ENCODE measurements around the gene STIM1. TPM values are rescaled to one million over a fixed set of nuclear protein-coding genes. Genes with fewer than 3 reads are reported as not detected.

STIM1 gene
- total and polyA plus RNA-seq, 7 donors, result 5.3 to 44.8 (median 29.3) TPM

DNA sequence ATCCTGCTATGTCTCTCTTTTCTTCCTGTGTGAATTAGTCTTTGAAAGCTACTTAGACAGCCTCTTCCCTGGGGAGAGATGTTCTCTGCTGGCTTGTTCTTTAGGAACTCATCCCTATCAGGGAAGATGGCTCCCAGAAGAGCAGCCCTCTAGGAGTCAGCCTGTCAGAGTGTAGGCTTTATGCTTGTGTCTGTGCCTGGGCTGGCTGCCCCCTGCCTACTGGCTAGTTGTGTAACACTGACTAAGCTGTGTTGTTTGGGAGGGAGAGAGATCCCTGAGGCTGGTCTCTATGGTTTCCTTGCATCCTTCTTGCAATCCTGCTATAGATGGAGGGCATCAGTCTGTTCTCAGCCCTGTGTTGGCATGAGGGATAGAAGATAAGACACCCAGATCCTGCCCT lies 112.2 kb downstream of the STIM1 start:
- Histone ChIP-seq H3K4me1 (peaks cover 0 to 20% (median 3%) of the 10 kb centered on the region in 4 donors), H3K4me3 (no peak overlapping the region), H3K9me3 (no peaks in the 10 kb centered on the region), H3K27me3 (no peaks in the 10 kb centered on the region), H3K36me3 (peaks cover 0 to 14% (median 0%) of the 10 kb centered on the region in 4 donors), H3K27ac (no peak overlapping the region)
- no peak for DNase-seq
- TF ChIP-seq EP300 (IDR thresholded peaks at IDR 0.05) (no peak), POLR2A (IDR thresholded peaks at IDR 0.05) (no peak), POLR2AphosphoS5 (IDR thresholded peaks at IDR 0.05) (no peak)
- TF ChIP-seq, protein P1, sequence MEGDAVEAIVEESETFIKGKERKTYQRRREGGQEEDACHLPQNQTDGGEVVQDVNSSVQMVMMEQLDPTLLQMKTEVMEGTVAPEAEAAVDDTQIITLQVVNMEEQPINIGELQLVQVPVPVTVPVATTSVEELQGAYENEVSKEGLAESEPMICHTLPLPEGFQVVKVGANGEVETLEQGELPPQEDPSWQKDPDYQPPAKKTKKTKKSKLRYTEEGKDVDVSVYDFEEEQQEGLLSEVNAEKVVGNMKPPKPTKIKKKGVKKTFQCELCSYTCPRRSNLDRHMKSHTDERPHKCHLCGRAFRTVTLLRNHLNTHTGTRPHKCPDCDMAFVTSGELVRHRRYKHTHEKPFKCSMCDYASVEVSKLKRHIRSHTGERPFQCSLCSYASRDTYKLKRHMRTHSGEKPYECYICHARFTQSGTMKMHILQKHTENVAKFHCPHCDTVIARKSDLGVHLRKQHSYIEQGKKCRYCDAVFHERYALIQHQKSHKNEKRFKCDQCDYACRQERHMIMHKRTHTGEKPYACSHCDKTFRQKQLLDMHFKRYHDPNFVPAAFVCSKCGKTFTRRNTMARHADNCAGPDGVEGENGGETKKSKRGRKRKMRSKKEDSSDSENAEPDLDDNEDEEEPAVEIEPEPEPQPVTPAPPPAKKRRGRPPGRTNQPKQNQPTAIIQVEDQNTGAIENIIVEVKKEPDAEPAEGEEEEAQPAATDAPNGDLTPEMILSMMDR (IDR thresholded peaks at IDR 0.05), result no peak
- intact Hi-C loops (cut with DNase I), result no loop called here

DNA sequence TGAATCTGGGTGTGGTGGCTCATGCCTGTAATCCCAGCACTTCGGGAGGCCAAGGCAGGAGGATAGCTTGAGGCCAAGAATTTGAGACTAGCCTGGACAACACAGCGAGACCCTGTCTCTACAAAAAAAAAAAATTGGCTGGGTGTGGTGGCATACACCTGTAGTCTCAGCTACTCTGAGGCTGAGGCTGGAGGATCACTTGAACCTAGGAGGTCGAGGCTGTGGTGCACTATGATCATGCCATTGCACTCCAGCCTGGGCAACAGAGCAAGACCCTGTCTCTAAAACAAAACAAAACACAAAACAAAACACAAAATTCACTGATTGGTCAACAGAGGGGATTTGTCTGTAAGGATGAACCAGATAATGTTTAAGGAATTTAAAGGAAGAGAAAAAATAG lies 113.7 kb downstream of the STIM1 start:
- intact Hi-C loops (cut with DNase I), result no loop called here
- 94 to 95% methylated on average over 3 of the region's 3 CpGs for WGBS, 2 donors
- H3K27me3 ChIP-seq, result no peaks in the 10 kb centered on the region
- DNase-seq, result no peak
- peak overlapping the region in 1 of 4 donors; percentile 25 for H3K27ac ChIP-seq
- TF ChIP-seq EP300 (IDR thresholded peaks at IDR 0.05) (no peak), POLR2A (IDR thresholded peaks at IDR 0.05) (no peak), POLR2AphosphoS5 (IDR thresholded peaks at IDR 0.05) (no peak)
- TF ChIP-seq, protein P1 (IDR thresholded peaks at IDR 0.05), result no peak
- no peak overlapping the region for H3K4me3 ChIP-seq
- H3K9me3 ChIP-seq, result no peaks in the 10 kb centered on the region
- H3K4me1 ChIP-seq, result peaks cover 0 to 10% (median 3%) of the 10 kb centered on the region in 4 donors
- peaks cover 0 to 14% (median 0%) of the 10 kb centered on the region in 4 donors for H3K36me3 ChIP-seq

DNA sequence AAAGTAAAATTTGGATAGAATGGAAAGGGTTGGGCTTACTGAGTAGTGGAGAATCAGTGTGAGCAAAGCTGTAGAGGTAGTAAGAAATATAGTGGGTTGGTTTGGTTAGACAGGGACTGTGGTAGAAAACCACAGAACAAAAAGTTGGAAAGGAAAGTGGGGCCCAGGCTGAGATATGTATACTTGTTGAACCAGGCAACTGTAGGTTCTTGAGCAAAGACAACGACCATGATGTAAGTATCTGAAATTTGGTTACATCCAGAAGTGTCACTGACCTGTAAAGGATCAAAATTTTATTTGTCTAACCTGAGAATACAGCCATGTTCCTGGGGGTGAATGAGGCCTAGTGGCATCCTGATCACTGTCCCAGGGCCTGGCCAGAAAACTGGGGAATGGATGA lies 114.1 kb downstream of the STIM1 start:
- peak overlapping the region in 1 of 4 donors; percentile 25 for H3K27ac ChIP-seq
- peaks cover 0 to 10% (median 3%) of the 10 kb centered on the region in 4 donors for H3K4me1 ChIP-seq
- no peaks in the 10 kb centered on the region for H3K27me3 ChIP-seq
- H3K4me3 ChIP-seq, result no peak overlapping the region
- DNase-seq, result no peak
- H3K36me3 ChIP-seq, result peaks cover 0 to 14% (median 0%) of the 10 kb centered on the region in 4 donors
- 58 to 83% methylated on average over 1 of the region's 1 CpG for WGBS, 2 donors
- TF ChIP-seq EP300 (IDR thresholded peaks at IDR 0.05) (no peak), POLR2AphosphoS5 (IDR thresholded peaks at IDR 0.05) (no peak), POLR2A (IDR thresholded peaks at IDR 0.05) (no peak)
- TF ChIP-seq, protein P1 (IDR thresholded peaks at IDR 0.05), result no peak
- intact Hi-C loops (cut with DNase I), result no loop called here
- no peaks in the 10 kb centered on the region for H3K9me3 ChIP-seq

DNA sequence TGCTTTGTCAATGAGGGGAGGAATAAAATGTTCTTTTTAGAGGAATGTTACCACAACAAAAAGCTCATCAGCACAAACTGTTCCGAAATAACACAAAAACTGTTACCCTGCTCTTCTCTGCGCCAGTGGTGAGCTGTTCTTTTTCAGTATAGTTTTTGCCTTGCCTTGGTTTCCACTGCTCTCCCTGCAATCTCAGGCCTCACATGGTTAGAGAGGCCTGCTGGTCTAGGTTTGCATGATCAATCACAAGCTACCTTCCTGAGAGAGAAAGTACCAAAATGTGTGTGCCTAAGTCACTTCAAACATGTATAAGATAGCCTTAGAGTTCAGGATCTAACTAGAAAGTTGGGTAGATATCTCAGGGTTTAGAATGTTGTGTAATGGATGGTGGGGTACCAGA lies 114.6 kb downstream of the STIM1 start:
- 83 to 95% methylated on average over 2 of the region's 2 CpGs for WGBS, 2 donors
- peak overlapping the region in 1 of 4 donors; percentile 24 for H3K27ac ChIP-seq
- H3K9me3 ChIP-seq, result no peaks in the 10 kb centered on the region
- intact Hi-C loops (cut with DNase I), result no loop called here
- DNase-seq, result no peak
- no peak overlapping the region for H3K4me3 ChIP-seq
- TF ChIP-seq, protein P1 (IDR thresholded peaks at IDR 0.05), result no peak
- TF ChIP-seq POLR2A (IDR thresholded peaks at IDR 0.05), result no peak
- TF ChIP-seq EP300 (IDR thresholded peaks at IDR 0.05), result no peak
- no peak for TF ChIP-seq POLR2AphosphoS5 (IDR thresholded peaks at IDR 0.05)
- peaks cover 0 to 10% (median 3%) of the 10 kb centered on the region in 4 donors for H3K4me1 ChIP-seq
- peaks cover 0 to 14% (median 0%) of the 10 kb centered on the region in 4 donors for H3K36me3 ChIP-seq
- H3K27me3 ChIP-seq, result no peaks in the 10 kb centered on the region

Measured in sigmoid colon (tissue), 7 donors.